Putamen (tissue), 1 donor: ENCODE measurements around the gene HMGB1.

Experiments used
- DNase-seq: peaks from one replicate; pipeline ENCODE4 v3.0.0-alpha.2; 2016; ENCODE audit warnings: low spot score

Gene HMGB1

DNA sequence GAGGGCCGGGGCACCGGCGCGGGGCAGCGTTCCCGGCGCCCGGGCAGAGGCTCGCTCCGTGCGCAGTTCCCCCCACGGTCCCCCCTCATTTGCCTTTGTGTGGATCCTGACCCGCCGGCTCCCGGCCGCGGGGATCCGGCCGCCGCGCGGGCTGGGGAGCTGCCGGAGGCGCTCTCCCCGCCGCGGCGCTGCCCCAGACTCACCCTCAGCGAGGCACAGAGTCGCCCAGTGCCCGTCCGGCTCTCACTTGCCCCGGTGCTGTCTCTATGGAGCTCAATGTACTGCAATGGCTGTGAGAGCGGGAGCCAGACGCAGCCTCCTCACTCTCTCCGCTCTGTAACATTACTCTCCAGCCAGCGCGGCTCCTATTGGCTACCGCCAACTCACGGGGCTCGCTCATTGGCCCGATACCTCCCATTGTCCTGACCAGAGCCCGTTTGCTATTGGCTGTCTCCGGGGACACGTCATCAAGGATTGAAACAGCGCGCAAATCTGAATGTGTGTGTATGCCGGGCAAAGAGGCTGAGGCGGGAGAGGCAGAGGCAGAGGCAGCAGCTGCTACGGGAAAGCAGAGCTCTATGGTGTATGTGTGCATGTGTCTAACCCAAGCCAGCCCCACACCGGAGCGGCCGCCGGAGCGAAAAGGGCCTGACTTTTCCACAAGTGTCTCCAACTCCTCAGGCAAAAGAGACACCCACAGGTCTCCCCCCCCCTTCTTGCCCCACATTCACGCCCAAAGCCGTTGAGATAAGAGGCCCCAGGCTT lies at the start of gene HMGB1:
Gene HMGB1, minus strand, starts transcription at position 344 of the 765 bp plus-strand sequence. CDS start 2,256 bp downstream, outside the sequence.
- DNase-seq = peak; percentile 98

- no peak for DNase-seq
These were observed 45.2 kb upstream of the HMGB1 start for GRCh38 chr13:30510811-30511371.

DNA sequence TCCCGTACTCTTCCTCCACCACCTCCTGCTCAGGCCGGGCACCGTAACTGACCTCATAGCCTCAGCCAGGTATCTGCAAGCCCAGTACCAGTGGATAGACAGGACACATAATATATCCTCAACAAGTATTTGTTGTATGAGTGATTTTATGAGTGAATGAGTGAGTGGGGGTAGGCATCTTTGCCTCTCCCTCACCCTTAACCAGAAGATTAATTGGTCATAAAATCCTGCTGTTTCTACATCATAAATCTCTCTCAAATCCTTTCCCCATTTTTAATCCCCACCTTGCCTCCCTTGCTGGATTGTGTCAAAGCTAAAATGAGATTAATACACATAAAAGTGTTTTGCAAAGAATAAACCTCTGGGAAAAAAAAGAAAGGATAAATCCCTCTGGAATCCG lies 44.4 kb upstream of the HMGB1 start:
- DNase-seq = no peak

- DNase-seq = no peak
These were observed 43.7 kb upstream of the HMGB1 start for GRCh38 chr13:30509254-30510050.

- DNase-seq = no peak
These were observed 38.3 kb upstream of the HMGB1 start for GRCh38 chr13:30504081-30504480.

DNA sequence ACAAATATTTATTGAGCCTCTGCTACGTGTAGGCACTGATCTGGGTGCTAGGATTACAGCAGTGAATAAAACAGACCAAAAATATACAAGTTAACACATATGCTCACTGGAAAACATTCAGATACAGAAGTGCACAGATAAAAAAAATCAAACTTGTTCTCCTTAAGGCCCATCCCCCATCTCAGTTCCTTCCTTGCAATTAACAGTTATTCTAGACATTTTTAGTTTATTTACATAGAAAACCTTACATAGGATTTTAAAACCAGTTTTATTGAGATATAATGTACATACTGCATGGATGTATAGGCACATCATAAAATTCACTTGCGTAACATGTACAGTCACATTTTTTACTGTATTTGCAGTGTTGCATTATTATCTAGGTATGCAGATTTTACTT lies 36.5 kb upstream of the HMGB1 start:
- no peak for DNase-seq

DNA sequence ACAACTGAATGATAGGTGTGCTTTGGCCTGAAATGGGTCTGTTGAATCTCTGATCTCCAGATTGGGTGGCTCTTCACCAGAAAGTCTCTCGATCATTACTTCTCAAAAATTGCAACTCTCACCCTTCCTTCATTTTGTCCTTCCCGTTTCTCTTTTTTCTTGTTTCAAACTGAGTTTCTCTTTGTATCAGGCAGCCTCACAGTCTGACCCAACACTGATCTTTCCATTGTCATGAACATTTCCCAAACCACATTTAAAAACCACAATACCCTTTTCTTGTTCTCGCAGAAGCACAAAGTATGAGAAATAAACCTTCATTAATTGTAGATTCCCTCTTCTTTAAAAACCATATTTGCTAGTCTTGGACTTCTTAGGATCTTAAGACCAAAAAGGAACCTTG lies 33.6 kb upstream of the HMGB1 start:
- DNase-seq = no peak

DNA sequence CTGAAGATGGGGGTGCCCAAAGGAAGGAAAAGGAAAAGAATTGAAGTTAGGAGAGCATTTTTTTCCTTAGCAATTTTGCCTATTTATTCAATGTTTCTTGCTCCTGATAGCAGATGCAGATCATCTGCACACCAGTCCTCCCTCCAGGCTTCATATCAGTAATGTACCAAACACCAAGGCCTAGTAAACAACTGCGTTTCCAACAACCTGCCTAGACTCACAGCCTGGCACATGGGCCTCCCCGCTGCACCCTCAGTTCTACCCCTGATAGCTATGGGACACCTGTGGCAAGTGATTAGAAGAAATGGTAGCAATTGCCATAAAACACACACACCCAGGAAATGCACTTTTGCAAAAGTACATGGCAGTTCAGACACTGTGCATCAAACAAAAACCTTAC lies 30.4 kb upstream of the HMGB1 start:
- DNase-seq = no peak

DNA sequence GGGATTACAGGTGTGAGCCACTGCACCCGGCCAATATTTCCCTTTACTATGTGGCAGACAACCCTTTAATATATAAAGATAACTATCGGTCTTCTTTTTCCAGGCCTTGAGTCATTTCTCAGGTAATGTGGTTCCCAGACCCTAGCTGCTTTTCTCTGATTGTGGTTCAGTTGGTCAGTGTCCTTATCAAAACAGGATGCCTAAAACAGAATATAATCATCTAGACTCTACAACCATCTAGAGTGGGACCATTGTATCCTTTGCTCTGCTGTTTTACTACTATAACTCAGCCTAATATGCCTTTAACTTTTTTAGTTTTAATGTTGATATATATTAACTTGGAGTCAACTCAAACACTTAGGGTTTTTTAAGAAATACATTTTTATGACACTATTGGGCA lies 30.0 kb upstream of the HMGB1 start:
- DNase-seq = no peak

DNA sequence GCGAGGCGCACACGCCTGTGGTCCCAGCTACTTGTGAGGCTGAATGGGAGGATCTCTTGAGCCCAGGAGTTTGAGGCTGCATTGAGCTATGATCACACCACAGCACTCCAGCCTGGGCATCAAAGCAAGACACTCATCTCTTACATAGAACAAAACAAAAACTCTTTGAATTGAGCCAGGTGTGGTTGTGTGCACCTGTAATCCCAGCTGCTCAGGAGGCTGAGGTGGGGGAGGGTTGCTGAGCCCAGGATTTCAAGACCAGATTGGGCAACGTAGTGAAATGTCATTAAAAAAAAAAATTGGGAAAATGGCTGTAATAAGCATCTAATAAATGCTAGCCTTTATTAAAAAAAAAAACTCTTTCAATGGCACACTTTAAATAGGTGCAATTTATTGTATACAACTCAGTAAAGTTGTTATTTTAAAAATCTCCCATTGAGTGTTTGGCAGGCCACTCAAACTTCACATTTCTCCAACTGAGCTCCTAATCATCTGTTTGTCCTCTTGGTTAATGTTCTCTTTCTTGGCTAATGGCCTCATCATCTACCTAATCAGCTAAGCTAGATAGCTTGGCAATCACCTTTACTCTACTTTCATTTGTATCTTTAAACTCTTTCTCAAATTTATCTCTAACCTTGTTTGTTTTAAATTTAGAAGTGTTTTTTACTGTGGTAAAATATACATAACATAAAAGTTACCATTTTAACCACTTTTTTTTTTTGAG lies 28.1 kb upstream of the HMGB1 start:
- no peak for DNase-seq

DNA sequence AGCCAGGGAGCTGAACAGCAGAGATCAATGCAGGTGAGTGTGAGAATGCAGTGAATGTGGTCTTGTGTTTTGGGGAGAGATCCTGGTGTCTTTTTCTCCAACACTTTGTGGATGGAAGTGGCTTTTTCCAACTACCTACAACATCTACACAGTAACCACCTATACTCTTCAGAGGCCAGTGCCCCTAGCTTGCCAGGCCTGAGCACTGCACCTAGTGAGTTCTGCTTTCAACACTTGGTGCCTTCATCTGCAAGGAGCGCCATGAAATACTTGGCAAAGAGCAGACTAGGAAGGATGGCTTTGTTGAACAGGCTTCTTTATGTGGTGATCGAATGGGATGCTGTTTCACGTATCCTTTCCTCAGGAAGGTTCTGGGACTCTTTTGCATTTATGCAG lies 21.3 kb upstream of the HMGB1 start:
- no peak for DNase-seq

DNA sequence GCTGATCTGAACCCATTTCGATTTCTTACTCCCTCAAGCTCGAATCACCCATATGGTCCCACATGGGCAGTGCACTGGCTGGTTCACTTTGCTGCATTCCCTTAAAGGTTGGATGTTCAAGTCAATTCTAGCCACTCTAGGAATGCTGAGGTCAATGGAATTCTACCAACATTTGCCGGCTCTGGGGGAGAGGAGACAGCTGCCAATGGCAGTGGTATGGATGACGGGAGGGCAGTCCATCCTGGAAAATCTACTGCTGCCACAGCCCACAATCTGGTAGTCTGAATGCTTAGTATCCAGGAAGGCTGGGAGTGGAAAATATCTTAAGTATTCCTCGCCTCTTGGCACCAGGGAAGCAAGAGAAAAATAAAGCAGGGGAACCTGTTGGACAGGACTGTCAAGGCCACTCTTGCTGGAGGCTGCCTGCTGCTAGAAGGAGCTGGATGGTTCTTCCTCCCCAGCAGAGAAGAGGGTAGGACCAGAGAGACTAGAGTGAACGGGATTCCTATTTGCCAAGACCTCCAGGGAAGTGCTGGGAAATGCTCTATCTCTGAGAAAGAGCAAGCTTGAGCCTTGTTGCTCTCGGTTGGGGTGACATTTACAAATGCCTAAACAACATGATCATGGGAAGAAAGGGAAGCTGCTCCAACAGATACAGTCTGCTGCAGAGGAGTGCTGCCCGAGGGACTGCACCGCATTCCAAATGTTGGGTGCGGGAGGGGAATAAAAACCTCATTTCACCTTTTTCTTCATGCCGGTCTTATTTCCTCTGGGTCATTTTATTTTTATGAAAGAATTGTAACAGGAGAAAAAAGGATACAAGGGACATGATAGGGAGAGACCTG lies 20.7 kb upstream of the HMGB1 start:
- no peak for DNase-seq

- DNase-seq = no peak
These were observed 15.6 kb upstream of the HMGB1 start for GRCh38 chr13:30481241-30481760.

- no peak for DNase-seq
These were observed 14.7 kb upstream of the HMGB1 start for GRCh38 chr13:30480292-30480950.

DNA sequence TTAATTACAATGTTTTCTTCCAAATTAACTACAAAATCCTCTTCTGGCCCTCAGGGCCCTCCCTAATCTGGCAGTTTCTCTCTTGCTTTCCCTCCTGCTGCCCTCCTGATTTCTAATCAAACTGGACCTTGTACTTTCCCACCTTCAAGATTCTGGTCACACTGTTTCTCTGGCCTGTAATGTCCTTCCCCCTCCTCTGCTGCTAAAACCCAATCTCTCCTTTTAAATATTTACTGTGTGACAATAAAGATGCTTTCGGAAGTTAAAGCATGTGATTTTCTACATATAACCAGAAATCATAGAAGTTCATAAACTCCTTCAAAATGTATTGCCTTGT lies 14.1 kb upstream of the HMGB1 start:
- DNase-seq = no peak

DNA sequence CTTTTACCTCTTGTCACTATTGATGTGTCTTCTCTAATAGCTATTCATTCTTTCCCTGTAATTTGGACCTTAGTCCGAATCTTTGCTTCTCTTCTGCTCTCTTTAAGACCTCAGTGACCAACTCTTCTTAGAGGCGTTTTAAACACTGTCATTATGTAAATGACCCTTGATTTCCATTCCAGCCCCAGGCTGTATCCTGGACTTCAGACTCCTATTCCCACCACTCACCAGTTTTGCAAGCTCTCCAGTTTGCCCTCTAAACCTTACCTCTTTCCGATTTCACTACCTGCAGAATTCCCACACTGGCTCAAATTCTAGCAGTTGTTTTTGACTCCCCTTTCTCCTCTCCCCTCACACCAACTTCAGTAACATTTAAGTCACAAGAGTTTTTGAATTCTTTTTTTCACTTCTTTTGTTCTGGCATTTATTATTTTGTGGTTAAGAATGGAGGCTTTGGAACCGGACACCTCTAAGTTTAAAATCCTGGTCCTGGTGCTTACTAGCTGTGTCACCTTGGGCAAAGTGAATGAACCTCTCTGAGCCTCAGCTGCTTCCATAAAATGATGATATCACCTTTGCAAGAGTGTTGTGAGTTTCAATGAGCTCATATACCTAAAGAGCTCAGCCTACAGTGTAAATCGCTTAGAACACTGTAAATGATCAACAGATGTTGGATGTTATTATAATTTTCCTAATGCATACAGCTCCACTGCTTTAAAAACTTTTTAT lies 13.6 kb upstream of the HMGB1 start:
- no peak for DNase-seq

- no peak for DNase-seq
These were observed 11.8 kb upstream of the HMGB1 start for GRCh38 chr13:30477346-30478195.

GRCh38 chr13:30473675-30474074 lies 7.9 kb upstream of the HMGB1 start:
- no peak for DNase-seq

DNA sequence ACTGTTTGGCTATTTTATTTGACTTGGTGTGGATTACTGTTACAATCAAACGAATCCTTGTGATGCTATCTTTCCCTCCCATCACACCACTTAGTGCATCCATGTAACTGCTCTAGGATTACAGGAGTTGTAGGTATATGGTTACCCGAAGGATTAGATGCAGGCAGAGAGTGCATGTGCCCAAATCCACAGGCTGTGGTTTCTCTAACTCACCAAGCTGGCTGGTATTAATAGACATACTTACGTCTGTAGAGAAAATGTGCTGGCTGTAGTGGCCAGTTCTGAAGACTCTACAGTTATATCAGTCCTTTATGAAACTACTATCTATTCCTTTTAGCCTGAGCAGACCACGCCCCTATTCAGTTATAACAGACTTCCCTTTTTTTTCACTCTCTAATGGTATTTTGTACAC lies 1.1 kb upstream of the HMGB1 start:
- DNase-seq = no peak
